ENCODE data around the gene TMED6.

Gene TMED6

GRCh38 chr16:69328854-69329316 lies 22.7 kb downstream of the TMED6 start:
- TF ChIP-seq SUZ12 (IDR thresholded peaks at IDR 0.05; ENCODE audit: extremely low read depth, insufficient read depth, insufficient read length) (no peak), ZNF274 (IDR thresholded peaks at IDR 0.05; ENCODE audit: low read depth, low read length) (no peak), YY1 (IDR thresholded peaks at IDR 0.05; ENCODE audit: insufficient read depth, insufficient read length) (no peak)
- H3K9ac ChIP-seq (ENCODE audit: insufficient read length, low read depth), result peak overlapping the region; percentile 93
- H3K4me1 ChIP-seq (ENCODE audit: insufficient read depth, insufficient read length), result peaks cover 6% of the 10 kb centered on the region
- peak overlapping the region; percentile 87 for H3K4me3 ChIP-seq (ENCODE audit: insufficient read length, low read depth)
- no peaks in the 10 kb centered on the region for H3K27me3 ChIP-seq (ENCODE audit: insufficient read depth, insufficient read length)
- no peaks in the 10 kb centered on the region for H3K9me3 ChIP-seq (ENCODE audit: insufficient read depth, low read length)
- peaks cover 75% of the 10 kb centered on the region for H3K36me3 ChIP-seq (ENCODE audit: insufficient read depth, insufficient read length, low read length)
- DNase-seq (ENCODE audit: low read depth, low spot score), result no peak

GRCh38 chr16:69327585-69328310 lies 23.8 kb downstream of the TMED6 start:
- no peak overlapping the region for H3K4me3 ChIP-seq (ENCODE audit: insufficient read length, low read depth)
- H3K9ac ChIP-seq (ENCODE audit: insufficient read length, low read depth), result peak overlapping the region; percentile 27
- H3K9me3 ChIP-seq (ENCODE audit: insufficient read depth, low read length), result no peaks in the 10 kb centered on the region
- peaks cover 76% of the 10 kb centered on the region for H3K36me3 ChIP-seq (ENCODE audit: insufficient read depth, insufficient read length, low read length)
- no peak for DNase-seq (ENCODE audit: low read depth, low spot score)
- peaks cover 6% of the 10 kb centered on the region for H3K4me1 ChIP-seq (ENCODE audit: insufficient read depth, insufficient read length)
- no peaks in the 10 kb centered on the region for H3K27me3 ChIP-seq (ENCODE audit: insufficient read depth, insufficient read length)
- TF ChIP-seq ZNF274 (IDR thresholded peaks at IDR 0.05; ENCODE audit: low read depth, low read length) (no peak), YY1 (IDR thresholded peaks at IDR 0.05; ENCODE audit: insufficient read depth, insufficient read length) (no peak), SUZ12 (IDR thresholded peaks at IDR 0.05; ENCODE audit: extremely low read depth, insufficient read depth, insufficient read length) (no peak)

- Histone ChIP-seq H3K36me3 (ENCODE audit: insufficient read depth, insufficient read length, low read length) (peaks cover 76% of the 10 kb centered on the region), H3K9me3 (ENCODE audit: insufficient read depth, low read length) (no peaks in the 10 kb centered on the region), H3K9ac (ENCODE audit: insufficient read length, low read depth) (no peak overlapping the region), H3K4me1 (ENCODE audit: insufficient read depth, insufficient read length) (peaks cover 6% of the 10 kb centered on the region), H3K4me3 (ENCODE audit: insufficient read length, low read depth) (no peak overlapping the region), H3K27me3 (ENCODE audit: insufficient read depth, insufficient read length) (no peaks in the 10 kb centered on the region)
- DNase-seq (ENCODE audit: low read depth, low spot score), result no peak
- TF ChIP-seq YY1 (IDR thresholded peaks at IDR 0.05; ENCODE audit: insufficient read depth, insufficient read length), result no peak
Measured at GRCh38 chr16:69326172-69326873, 25.3 kb downstream of the TMED6 start.

- Histone ChIP-seq H3K9me3 (ENCODE audit: insufficient read depth, low read length) (no peaks in the 10 kb centered on the region), H3K9ac (ENCODE audit: insufficient read length, low read depth) (no peak overlapping the region), H3K4me3 (ENCODE audit: insufficient read length, low read depth) (no peak overlapping the region), H3K36me3 (ENCODE audit: insufficient read depth, insufficient read length, low read length) (peaks cover 82% of the 10 kb centered on the region), H3K27me3 (ENCODE audit: insufficient read depth, insufficient read length) (no peaks in the 10 kb centered on the region), H3K4me1 (ENCODE audit: insufficient read depth, insufficient read length) (peaks cover 6% of the 10 kb centered on the region)
- no peak for DNase-seq (ENCODE audit: low read depth, low spot score)
- TF ChIP-seq SUZ12 (IDR thresholded peaks at IDR 0.05; ENCODE audit: extremely low read depth, insufficient read depth, insufficient read length), result no peak
- no peak for TF ChIP-seq ZNF274 (IDR thresholded peaks at IDR 0.05; ENCODE audit: low read depth, low read length)
- no peak for TF ChIP-seq YY1 (IDR thresholded peaks at IDR 0.05; ENCODE audit: insufficient read depth, insufficient read length)
Measured at GRCh38 chr16:69325784-69326171, 25.8 kb downstream of the TMED6 start.

DNA sequence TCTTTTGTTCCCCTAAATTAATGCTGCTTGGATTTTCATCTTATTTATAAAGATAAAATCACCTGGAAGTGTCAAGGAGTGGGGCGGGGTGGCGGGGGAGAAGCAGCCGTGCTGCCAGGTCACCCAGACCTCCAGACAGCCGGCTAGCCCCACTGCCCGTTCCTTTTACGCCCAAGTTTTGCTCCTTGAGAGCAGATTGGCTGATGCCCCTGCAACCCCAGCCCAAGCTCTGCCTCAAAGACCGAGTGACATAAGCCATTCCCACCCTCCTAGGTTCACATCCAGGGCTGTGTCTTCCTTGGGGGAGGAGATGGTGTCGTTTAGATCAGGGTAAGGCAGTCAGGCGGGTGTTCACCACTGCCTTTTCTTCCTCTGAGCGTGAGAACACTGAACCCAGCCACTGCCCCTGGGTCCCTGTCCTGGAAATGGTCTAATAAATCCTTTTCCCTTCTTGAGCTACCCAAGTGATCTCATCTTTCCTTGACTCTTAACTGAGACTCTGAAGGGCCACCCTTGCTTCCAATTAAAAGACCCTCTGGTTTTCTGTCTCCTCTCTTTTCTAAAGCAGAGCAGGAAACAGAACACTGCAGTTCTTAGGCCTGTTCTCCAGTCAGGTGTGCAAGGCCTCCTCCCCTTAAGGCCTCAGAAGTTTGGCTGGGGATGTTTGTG lies 26.9 kb downstream of the TMED6 start:
- Histone ChIP-seq H3K36me3 (ENCODE audit: insufficient read depth, insufficient read length, low read length) (peaks cover 92% of the 10 kb centered on the region), H3K27me3 (ENCODE audit: insufficient read depth, insufficient read length) (no peaks in the 10 kb centered on the region), H3K4me1 (ENCODE audit: insufficient read depth, insufficient read length) (peaks cover 6% of the 10 kb centered on the region), H3K9ac (ENCODE audit: insufficient read length, low read depth) (no peak overlapping the region), H3K9me3 (ENCODE audit: insufficient read depth, low read length) (no peaks in the 10 kb centered on the region), H3K4me3 (ENCODE audit: insufficient read length, low read depth) (no peak overlapping the region)
- no peak for DNase-seq (ENCODE audit: low read depth, low spot score)
- TF ChIP-seq SUZ12 (IDR thresholded peaks at IDR 0.05; ENCODE audit: extremely low read depth, insufficient read depth, insufficient read length) (no peak), YY1 (IDR thresholded peaks at IDR 0.05; ENCODE audit: insufficient read depth, insufficient read length) (no peak), ZNF274 (IDR thresholded peaks at IDR 0.05; ENCODE audit: low read depth, low read length) (no peak)

DNA sequence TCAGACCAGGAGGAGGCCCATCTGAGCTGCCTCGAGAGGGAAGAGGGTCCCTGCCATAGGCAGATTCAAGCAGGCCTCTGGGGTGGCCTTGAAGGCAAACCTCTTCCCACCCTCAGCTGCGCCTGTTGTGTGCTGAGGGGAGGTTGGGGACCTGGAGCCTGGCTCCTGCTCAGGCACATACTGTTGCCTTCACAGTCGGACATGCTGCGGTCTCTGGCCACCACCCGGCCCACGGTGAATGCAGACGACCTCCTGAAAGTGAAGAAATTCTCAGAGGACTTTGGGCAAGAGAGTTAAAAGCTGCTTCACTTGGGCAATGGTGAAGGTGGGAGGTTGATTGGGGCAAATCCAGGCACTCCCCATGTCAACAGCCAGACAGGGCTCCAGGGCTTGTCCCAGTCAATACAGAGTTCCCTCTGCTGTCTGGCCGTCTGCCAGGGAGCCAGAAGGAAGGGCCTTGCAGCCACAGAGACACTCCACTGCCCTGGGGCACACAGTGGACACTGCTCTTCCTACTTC lies 27.5 kb downstream of the TMED6 start:
- H3K36me3 ChIP-seq (ENCODE audit: insufficient read depth, insufficient read length, low read length), result peaks cover 94% of the 10 kb centered on the region
- H3K4me3 ChIP-seq (ENCODE audit: insufficient read length, low read depth), result no peak overlapping the region
- no peak overlapping the region for H3K9ac ChIP-seq (ENCODE audit: insufficient read length, low read depth)
- TF ChIP-seq SUZ12 (IDR thresholded peaks at IDR 0.05; ENCODE audit: extremely low read depth, insufficient read depth, insufficient read length) (no peak), ZNF274 (IDR thresholded peaks at IDR 0.05; ENCODE audit: low read depth, low read length) (no peak), YY1 (IDR thresholded peaks at IDR 0.05; ENCODE audit: insufficient read depth, insufficient read length) (no peak)
- no peaks in the 10 kb centered on the region for H3K9me3 ChIP-seq (ENCODE audit: insufficient read depth, low read length)
- H3K4me1 ChIP-seq (ENCODE audit: insufficient read depth, insufficient read length), result peaks cover 6% of the 10 kb centered on the region
- no peak for DNase-seq (ENCODE audit: low read depth, low spot score)
- no peaks in the 10 kb centered on the region for H3K27me3 ChIP-seq (ENCODE audit: insufficient read depth, insufficient read length)

DNA sequence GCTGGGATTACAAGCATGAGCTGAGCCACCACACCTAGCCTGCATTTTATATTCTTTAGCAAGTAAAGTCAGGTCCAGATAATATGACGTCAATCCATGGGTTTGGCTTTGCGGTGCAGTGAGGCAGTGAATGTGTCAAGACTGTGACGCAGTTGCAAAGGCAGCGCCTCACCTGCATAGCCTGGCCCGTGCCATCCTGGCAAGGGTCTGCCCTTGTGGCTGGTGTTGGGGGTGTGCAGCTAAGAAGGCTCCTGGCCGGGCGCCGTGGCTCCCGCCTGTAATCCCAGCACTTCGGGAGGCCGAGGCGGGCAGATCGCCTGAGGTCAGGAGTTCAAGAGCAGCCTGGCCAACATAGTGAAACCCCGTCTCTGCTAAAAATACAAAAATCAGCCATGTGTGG lies 28.2 kb downstream of the TMED6 start:
- H3K4me3 ChIP-seq (ENCODE audit: insufficient read length, low read depth), result no peak overlapping the region
- TF ChIP-seq SUZ12 (IDR thresholded peaks at IDR 0.05; ENCODE audit: extremely low read depth, insufficient read depth, insufficient read length), result no peak
- TF ChIP-seq ZNF274 (IDR thresholded peaks at IDR 0.05; ENCODE audit: low read depth, low read length), result no peak
- TF ChIP-seq YY1 (IDR thresholded peaks at IDR 0.05; ENCODE audit: insufficient read depth, insufficient read length), result no peak
- H3K4me1 ChIP-seq (ENCODE audit: insufficient read depth, insufficient read length), result peaks cover 2% of the 10 kb centered on the region
- peaks cover 94% of the 10 kb centered on the region for H3K36me3 ChIP-seq (ENCODE audit: insufficient read depth, insufficient read length, low read length)
- H3K9ac ChIP-seq (ENCODE audit: insufficient read length, low read depth), result no peak overlapping the region
- no peak for DNase-seq (ENCODE audit: low read depth, low spot score)
- no peaks in the 10 kb centered on the region for H3K27me3 ChIP-seq (ENCODE audit: insufficient read depth, insufficient read length)
- H3K9me3 ChIP-seq (ENCODE audit: insufficient read depth, low read length), result no peaks in the 10 kb centered on the region
